ENCODE measurements around the gene KIF5A.

The KIF5A gene

DNA sequence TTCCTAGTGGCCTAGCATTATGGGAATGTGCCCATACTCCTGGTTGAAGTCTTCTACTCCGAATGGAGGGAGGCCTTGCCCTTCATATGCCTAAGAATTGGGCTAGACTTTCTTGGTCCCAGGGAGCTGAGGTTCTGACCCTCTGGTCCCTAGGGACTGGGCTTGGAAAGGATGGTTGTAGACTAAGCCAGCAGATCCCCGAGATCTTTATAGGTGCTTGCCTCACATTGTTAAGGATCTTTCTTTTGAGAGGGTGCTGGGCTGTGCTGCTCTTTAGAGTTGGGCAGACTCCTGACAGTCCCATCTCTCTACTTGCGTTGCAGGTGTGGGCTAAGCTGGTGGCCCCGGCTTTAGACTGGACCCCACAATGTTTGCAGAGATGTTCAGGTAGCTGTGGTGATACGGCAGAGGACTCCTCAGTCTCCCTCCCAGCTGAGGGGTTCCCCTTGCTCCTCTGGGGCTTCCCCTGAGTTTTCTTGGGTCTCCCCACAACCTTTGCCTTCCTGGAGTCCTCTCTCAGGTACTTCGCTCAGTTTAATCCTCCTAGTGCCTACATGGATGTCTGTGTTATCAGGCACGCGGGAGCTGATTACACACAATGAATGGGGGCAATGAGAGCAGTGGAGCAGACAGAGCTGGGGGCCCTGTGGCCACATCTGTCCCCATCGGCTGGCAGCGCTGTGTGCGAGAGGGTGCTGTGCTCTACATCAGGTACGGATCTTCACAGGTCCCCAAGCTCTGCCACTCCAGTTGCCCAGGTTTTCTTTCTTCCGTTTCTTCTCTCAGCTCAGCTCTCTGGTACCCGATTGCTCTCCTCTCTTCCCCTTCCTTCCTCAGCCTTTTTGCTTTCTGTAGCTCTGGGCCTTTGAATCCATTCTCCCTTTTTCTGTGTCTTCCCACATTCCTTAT, 25.9 kb upstream of the KIF5A start:
- Histone ChIP-seq H3K4me3 (ENCODE audit: low read depth, low read length, poor library complexity, severe bottlenecking) (peak overlapping the region; percentile 75), H3F3A (ENCODE audit: insufficient read depth, low read length) (0 out of 2 replicates have a peak, but pooled peaks cover 7% of the 10 kb centered on the region), H3K36me3 (ENCODE audit: insufficient read depth, low read length) (peaks cover 43% of the 10 kb centered on the region), H3K9me2 (ENCODE audit: low read depth, low read length) (no peaks in the 10 kb centered on the region), H3K27ac (ENCODE audit: low read depth, low read length, poor library complexity, severe bottlenecking) (peak overlapping the region; percentile 85), H3K4me1 (ENCODE audit: insufficient read depth, low read length, severe bottlenecking) (peaks cover 43% of the 10 kb centered on the region), H4K20me1 (ENCODE audit: insufficient read depth, low read length) (no peaks in the 10 kb centered on the region), H3K4me2 (ENCODE audit: low read length) (peak overlapping the region; percentile 93), H3K9me3 (ENCODE audit: low read length) (no peaks in the 10 kb centered on the region), H3K9ac (ENCODE audit: low read length) (peak overlapping the region; percentile 83), H3K79me2 (ENCODE audit: insufficient read depth, low read length) (peaks cover 10% of the 10 kb centered on the region), H2AFZ (ENCODE audit: low read length) (no peak overlapping the region), H3K27me3 (ENCODE audit: insufficient read depth, low read length) (no peaks in the 10 kb centered on the region)
- TF ChIP-seq, protein P1, sequence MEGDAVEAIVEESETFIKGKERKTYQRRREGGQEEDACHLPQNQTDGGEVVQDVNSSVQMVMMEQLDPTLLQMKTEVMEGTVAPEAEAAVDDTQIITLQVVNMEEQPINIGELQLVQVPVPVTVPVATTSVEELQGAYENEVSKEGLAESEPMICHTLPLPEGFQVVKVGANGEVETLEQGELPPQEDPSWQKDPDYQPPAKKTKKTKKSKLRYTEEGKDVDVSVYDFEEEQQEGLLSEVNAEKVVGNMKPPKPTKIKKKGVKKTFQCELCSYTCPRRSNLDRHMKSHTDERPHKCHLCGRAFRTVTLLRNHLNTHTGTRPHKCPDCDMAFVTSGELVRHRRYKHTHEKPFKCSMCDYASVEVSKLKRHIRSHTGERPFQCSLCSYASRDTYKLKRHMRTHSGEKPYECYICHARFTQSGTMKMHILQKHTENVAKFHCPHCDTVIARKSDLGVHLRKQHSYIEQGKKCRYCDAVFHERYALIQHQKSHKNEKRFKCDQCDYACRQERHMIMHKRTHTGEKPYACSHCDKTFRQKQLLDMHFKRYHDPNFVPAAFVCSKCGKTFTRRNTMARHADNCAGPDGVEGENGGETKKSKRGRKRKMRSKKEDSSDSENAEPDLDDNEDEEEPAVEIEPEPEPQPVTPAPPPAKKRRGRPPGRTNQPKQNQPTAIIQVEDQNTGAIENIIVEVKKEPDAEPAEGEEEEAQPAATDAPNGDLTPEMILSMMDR (IDR thresholded peaks at IDR 0.05; ENCODE audit: low read length): no peak
- no peak for TF ChIP-seq EZH2 (IDR thresholded peaks at IDR 0.05; ENCODE audit: borderline replicate concordance, low read length)

DNA sequence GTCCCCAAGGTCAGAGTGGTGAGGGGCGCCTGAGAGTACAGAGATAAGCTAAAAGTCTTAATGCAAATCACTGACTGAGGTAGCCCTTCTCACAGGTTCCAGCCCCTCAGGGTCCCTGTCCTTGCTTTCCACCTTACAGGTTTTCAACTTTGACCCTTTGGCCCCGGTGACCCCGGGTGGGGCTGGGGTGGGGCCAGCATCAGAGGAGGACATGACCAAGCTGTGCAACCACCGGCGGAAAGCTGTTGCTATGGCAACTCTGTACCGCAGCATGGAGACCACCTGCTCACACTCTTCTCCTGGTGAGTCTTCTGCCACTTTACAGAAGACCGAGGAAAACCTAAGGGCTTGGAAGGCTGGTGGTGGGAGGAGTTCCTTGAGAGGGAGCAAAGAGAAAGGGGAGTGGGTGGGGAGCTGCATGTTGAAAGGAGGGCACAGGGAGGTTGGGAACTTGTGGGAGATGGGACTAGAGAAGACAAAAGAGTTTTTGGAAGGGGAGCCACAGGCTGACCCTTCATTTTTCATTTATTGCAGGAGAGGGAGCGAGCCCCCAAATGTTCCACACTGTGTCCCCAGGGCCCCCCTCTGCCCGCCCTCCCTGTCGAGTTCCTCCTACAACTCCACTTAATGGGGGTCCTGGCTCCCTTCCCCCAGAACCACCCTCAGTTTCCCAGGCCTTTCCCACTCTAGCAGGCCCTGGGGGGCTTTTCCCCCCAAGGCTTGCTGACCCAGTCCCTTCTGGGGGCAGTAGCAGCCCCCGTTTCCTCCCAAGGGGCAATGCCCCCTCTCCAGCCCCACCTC, 24.8 kb upstream of the KIF5A start:
- Histone ChIP-seq H3K79me2 (ENCODE audit: insufficient read depth, low read length) (no peaks in the 10 kb centered on the region), H3K9ac (ENCODE audit: low read length) (peak overlapping the region; percentile 38; the same call in 1 of the 2 replicates), H3K4me1 (ENCODE audit: insufficient read depth, low read length, severe bottlenecking) (peaks cover 37% of the 10 kb centered on the region), H3K4me2 (ENCODE audit: low read length) (peak overlapping the region; percentile 93), H3K4me3 (ENCODE audit: low read depth, low read length, poor library complexity, severe bottlenecking) (peak overlapping the region; percentile 75), H2AFZ (ENCODE audit: low read length) (no peak overlapping the region), H3K36me3 (ENCODE audit: insufficient read depth, low read length) (peaks cover 45% of the 10 kb centered on the region), H3K9me2 (ENCODE audit: low read depth, low read length) (no peaks in the 10 kb centered on the region), H3K27ac (ENCODE audit: low read depth, low read length, poor library complexity, severe bottlenecking) (peak overlapping the region; percentile 85), H3K27me3 (ENCODE audit: insufficient read depth, low read length) (no peaks in the 10 kb centered on the region), H3K9me3 (ENCODE audit: low read length) (no peaks in the 10 kb centered on the region), H3F3A (ENCODE audit: insufficient read depth, low read length) (0 out of 2 replicates have a peak, but pooled peaks cover 7% of the 10 kb centered on the region), H4K20me1 (ENCODE audit: insufficient read depth, low read length) (no peaks in the 10 kb centered on the region)
- TF ChIP-seq EZH2 (IDR thresholded peaks at IDR 0.05; ENCODE audit: borderline replicate concordance, low read length): no peak
- TF ChIP-seq, protein P1 (IDR thresholded peaks at IDR 0.05; ENCODE audit: low read length): no peak

DNA sequence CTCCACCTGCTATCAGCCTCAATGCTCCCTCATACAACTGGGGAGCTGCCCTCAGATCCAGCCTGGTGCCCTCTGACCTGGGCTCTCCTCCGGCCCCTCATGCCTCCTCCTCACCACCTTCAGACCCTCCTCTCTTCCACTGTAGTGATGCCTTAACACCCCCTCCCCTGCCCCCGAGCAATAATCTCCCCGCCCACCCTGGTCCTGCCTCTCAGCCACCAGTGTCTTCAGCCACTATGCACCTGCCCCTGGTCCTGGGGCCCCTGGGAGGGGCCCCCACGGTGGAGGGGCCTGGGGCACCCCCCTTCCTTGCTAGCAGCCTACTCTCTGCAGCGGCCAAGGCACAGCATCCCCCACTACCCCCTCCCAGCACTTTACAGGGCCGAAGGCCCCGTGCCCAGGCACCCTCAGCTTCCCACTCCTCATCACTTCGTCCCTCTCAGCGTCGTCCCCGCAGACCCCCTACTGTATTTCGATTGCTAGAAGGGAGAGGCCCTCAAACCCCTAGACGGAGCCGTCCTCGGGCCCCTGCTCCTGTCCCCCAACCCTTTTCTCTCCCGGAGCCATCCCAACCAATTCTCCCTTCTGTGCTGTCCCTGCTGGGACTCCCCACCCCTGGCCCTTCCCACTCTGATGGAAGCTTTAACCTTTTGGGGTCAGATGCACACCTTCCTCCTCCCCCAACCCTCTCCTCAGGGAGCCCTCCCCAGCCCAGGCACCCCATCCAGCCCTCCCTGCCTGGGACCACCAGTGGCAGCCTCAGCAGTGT, 24.0 kb upstream of the KIF5A start:
- H3K36me3 ChIP-seq (ENCODE audit: insufficient read depth, low read length): peaks cover 53% of the 10 kb centered on the region

More for the DNA sequence above, 24.0 kb upstream of the KIF5A start:
- H2AFZ ChIP-seq (ENCODE audit: low read length): no peak overlapping the region
- no peak overlapping the region for H3K4me2 ChIP-seq (ENCODE audit: low read length)
- H3K9me3 ChIP-seq (ENCODE audit: low read length): no peaks in the 10 kb centered on the region
- H3K9ac ChIP-seq (ENCODE audit: low read length): no peak overlapping the region
- H3K4me1 ChIP-seq (ENCODE audit: insufficient read depth, low read length, severe bottlenecking): peaks cover 36% of the 10 kb centered on the region
- no peaks in the 10 kb centered on the region for H3K9me2 ChIP-seq (ENCODE audit: low read depth, low read length)
- TF ChIP-seq, protein P1 (IDR thresholded peaks at IDR 0.05; ENCODE audit: low read length): no peak
- no peak for TF ChIP-seq EZH2 (IDR thresholded peaks at IDR 0.05; ENCODE audit: borderline replicate concordance, low read length)
- no peaks in the 10 kb centered on the region for H3K27me3 ChIP-seq (ENCODE audit: insufficient read depth, low read length)
- H3K27ac ChIP-seq (ENCODE audit: low read depth, low read length, poor library complexity, severe bottlenecking): no peak overlapping the region
- no peak overlapping the region for H3K4me3 ChIP-seq (ENCODE audit: low read depth, low read length, poor library complexity, severe bottlenecking)
- 0 out of 2 replicates have a peak, but pooled peaks cover 7% of the 10 kb centered on the region for H3F3A ChIP-seq (ENCODE audit: insufficient read depth, low read length)
- no peaks in the 10 kb centered on the region for H3K79me2 ChIP-seq (ENCODE audit: insufficient read depth, low read length)
- no peaks in the 10 kb centered on the region for H4K20me1 ChIP-seq (ENCODE audit: insufficient read depth, low read length)

All from OCI-LY1 (cell line).